Suppressor macrophage treated with lipopolysaccharide for 4 hours (primary cell): ENCODE measurements around the gene RASAL3.
"Not testable (repeated sequence)": the region's sequence is repeated elsewhere in the genome, so short reads cannot be mapped to it uniquely, and the experiment has no call there.

Source experiments
- DNase-seq: peaks from one replicate; pipeline ENCODE4 v3.0.0-alpha.2; 2020

Gene RASAL3

DNA sequence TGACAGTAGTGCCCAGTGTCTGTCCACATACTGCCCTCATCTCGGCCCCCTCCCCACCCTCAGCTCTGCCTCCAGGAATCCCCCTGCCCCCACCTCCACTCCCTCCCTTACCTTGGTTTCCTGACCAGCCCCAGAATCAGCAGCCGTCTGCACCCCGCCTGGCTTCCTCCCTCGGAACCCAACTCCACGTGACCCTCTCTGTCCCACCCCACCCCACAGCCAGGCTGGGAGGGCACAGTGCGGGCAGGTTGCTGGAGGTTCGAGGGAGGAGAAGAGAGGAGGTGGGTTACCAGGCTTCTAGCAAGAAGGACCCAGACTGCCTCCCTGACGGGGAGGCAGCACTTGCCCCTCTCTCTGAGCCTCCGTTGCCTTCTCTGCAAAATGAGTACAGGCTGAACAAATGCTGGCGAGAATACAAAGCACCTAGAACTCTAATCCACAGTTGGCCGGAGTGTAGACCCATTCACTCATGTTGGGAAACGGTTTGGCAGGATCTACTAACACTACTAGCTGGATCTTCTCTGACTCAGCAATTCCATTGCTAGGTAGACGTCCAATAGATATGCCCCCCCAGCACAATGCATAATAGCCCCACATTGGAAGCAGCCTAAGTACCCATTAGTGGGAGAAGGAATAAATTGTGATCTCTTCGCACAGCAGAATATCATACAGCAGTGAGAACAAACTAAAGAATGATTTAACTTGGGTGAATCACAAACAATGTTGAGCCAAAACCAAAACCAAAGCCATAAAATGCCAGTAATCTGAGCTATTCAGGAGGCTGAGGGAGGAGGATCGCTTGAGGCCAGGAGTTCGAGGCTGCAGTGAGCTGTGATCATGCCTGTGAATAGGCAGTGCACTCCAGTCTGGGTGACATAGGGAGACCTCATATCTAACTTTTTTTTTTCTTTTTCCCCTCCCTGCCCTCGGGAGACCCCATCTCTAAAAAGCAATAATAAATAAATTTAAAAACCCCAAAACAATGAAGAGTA is at the start of gene RASAL3:
TSS of gene RASAL3 (minus strand) at position 151 of the 992 bp plus-strand sequence. CDS start 186 bp downstream, outside the sequence.
- no peak for DNase-seq

DNA sequence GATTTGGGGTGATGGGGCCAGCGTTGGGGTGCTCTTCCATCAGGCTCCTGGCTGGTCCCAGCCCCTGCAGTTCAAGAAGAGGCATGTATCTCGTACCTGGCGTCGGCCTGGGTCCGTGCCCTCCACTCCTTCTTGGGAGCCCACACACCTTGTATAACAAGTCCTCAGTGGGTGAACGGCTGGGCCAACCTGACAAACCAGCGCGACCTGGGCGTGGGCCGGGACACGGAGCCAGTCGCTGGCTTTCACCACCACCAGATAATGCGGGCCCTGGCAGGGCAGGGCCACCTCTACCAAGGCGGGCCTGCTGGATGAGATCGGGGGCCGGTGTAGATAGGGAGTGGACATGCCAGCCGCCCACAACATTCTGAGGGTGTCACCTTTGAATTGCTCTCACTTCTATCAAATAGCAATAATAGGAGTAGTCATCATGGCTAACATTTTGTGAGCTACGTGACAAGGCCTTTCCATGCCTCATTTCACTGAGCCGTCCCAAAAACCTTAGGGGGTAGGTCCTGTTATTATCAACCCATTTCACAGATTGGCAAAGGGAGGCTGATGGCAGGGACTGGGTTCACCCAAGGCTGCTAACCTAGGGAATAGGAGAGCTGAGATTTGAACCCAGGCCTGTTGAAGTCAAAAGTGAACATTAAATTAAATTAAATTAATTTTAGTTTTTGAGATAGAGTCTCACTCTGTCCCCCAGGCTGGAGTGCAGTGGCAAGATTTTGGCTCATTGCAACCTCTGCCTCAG is 47.5 kb upstream of the RASAL3 start:
- no peak for DNase-seq

- no peak for DNase-seq
Measured at GRCh38 chr19:15508035-15508710, 43.8 kb upstream of the RASAL3 start, which contains the start of gene CYP4F22. Gene CYP4F22 (plus strand): TSS chr19:15508525. CDS start chr19:15525337, 16,812 bp downstream.

DNA sequence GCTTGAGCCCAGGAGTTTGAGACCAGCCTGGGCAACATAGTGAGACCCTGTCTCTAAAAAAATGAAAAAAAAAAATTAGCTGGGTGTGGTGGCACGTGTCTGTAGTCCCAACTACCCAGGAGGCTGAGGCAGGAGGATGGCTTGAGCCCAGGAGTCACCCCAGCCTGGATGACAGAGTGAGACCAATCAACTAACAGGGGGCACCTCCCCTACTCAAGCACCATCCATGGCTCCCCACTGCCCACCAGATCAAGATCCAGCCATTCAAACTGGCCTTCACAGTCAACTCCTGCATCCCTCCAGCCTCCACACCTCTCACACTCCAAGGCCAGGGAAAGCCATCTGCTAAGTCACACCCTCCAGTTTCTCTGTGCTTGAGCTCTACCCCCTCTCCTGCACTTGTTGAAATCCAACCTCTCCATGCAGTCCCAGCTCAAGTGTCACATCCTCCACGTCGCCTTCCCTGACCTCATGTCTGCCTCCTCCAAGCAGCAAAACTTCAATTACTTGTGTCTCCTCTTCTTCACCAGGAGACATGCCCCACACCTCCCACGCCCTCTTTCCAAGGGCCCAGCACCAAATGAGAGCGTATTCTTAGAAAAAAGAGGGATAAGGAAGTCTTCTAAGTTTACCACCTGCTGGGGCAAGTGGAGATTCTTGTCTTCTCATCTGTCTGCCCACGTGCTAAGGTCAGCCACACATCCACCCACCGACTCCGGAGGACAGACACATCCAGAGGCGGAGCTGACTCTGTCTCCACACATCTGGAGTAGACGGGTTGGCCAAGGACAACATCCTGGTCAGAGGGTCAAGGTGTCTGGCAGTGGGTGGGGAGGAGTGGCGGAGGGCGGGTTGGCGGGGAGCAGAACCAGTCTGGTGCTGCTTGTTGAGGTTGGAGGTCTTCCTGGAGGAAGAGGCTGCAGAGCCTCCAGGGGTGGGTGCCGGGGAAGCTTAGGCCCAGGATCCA is 43.0 kb upstream of the RASAL3 start:
- DNase-seq = no peak

DNA sequence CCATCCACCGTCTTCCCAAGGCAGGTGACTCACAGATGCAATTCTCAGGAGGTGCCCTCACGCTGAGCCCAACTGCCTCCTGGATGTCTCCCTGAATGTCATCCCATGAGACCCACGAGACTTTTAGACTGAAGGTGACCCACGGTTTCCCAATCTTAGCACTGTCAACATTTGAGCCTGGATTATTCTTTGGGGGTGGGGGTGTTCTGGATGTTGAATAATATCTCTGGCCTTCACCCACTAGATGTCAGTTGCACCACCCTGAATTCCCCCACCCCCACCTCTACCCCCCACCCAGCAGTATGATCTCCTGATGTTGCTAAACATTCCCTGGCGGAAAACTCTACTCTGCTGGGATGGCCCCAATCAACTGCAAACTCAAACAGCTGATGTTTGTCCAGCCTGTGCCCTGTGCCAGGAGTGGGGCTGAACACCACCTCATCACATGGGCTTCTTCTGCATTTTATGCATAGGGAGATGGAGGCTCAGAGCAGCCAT is 41.8 kb upstream of the RASAL3 start:
- no peak for DNase-seq

- DNase-seq = no peak
Measured at GRCh38 chr19:15502264-15502663, 37.9 kb upstream of the RASAL3 start.

DNA sequence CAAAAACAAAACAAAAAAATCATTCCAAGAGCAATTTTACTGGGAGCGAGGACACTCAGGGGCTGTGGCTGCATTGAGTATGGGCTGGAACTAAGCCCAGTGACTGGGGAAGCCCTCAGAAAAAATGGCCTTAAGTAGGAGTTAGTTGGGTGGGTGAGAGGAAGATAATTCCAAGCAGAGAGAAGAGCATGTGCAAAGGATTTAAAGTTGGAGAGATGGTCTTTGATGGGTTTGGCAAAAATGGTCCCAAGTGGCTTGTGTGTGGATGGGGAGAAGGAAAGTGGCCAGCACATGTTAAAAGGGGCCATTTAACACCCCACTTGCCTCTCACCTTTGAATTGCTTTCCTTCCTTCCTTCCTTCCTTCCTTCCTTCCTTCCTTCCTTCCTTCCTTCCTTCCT is 37.3 kb upstream of the RASAL3 start:
- no peak for DNase-seq

DNA sequence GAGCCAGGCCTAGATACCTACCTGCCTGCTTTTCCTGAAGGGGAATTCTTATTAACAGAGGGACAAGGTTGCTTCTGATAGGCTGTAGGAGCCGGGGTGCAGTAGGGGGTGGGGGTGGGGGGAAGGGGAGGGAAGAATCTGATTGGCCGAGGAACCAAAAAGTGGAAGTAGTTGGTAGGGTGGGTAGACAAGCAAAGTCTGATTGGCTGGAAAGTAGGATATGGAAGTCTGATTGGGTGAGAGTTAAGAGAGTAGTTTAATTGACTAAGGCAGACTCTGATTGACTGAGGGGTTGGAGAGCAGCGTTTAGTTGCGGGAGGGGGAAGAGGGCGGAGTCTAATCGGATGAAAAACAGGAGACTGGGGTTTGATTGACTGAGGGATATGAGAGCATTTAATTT is 34.6 kb upstream of the RASAL3 start:
- no peak for DNase-seq

GRCh38 chr19:15498156-15498858 is 34.0 kb upstream of the RASAL3 start:
- no peak for DNase-seq

DNA sequence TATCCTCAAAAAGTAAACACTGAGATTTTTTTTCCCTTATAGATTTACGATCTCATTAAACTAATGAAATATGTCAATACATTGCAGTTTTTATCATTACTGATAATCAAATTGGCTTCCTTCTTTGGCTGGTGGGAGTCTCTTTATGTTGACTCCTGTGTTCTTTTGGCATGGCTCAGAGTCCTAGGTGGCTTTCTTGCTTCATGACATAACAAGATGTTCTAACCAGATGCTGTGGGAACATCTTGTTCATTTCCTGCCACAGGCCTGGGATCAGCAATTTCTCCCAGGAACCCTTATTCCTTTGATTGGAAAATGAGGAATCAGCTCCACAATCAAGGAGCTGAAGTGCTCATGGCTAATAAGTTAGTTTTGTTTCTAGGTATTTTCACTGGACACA is 30.8 kb upstream of the RASAL3 start:
- no peak for DNase-seq

DNA sequence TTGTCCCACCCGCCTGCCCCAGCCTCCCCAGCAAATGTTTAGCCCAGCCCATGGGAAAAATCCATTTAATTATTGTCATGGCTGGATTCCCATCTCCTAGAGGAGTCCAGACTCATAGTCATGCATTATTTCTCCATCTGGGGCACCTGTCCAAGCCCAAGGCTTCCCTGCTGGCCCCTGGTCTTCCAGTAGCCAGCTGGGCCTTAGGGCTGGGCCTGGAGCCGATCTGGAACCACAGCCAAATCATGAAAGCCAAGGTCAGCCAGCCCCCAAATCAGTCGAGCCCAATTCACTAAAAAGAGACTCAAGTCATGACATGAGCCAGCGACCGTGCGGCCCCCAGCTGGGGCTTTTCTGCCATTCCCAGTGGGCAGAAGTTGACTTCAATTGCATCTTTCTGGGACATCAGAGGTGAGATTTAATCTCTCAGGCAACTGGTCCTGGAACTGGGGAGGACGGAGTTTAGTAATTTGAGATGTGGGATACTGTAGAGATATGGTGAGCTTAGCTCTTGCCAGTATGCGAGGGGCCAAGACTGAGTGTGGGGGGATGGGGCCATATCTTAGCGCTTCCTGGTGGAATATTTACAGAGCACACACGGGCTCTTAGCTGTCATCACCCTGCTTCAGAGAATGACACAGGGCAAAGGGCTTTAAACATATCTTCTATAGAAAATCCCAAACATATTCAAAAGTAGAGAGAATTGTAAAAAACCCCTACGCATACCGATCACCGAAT is 24.3 kb upstream of the RASAL3 start:
- no peak for DNase-seq

GRCh38 chr19:15487038-15487437 is 22.7 kb upstream of the RASAL3 start:
- no peak for DNase-seq

- DNase-seq = not testable (repeated sequence)
Measured at GRCh38 chr19:15485768-15486167, 21.4 kb upstream of the RASAL3 start.

DNA sequence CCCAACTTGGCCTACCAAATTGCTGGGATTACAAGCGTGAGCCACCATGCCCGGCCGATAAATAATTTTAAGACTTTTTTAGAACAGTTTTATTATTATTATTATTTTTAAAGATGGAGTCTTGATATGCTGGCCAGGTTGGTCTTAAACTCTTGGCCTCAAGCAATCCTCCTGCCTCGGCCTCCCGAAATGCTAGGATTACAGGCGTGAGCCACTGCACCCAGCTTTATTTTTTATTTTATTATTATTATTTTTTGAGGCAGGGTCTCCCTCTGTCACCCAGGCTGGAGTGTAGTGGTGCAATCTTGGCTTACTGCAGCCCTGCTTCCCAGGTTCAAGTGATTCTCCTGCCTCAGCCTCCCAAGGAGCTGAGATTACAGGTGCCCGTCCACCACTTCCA is 16.7 kb upstream of the RASAL3 start:
- DNase-seq = not testable (repeated sequence)

DNA sequence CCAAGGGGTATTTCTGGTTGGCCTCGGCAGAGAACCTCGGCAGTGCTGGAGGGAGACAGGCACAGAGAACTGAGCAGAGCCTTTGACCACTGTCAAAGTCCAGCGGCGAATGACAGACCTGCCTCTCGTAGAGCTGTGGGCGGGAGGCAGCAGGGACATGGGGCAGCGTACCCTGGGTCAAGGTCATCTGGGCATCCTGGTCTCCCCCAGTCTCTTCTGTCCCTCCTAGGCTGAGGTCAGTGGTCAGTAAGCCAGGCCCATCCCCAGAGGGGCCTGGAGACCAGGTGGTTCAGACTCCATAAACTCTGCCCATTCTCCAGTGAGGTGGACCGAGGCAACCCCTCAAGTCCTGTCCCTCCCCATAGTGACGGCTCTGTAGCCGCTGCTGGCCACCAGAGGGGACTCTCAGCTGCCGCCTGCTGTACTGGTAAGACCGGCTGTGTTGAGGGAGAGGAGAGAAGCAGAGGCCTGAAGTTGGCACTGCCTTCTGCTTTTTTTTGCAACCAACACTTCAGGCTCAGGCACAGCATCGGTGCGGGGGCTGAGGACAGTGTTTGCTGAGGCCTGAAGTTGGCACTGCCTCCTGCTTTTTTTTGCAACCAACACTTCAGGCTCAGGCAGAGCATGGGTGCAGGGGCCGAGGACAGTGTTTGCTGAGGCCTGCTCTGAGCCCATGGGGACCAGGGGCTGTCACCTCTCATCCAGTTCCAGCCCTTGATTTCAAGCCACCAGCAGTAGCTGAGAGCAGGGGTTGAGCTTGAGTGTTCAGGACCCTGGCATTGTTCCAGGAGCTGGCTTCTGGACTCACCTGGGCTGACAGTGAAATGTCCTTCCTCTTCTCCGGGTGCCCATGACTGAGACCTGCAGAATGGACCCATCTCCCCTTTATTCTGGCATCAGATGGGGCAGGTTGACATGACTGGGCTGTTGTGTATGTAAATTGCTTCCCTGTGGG is 15.3 kb upstream of the RASAL3 start, which contains the start of gene PGLYRP2:
TSS of gene PGLYRP2 (minus strand) at position 111 of the 955 bp plus-strand sequence. CDS start 130 bp downstream, outside the sequence.
- peak; percentile 60 for DNase-seq

DNA sequence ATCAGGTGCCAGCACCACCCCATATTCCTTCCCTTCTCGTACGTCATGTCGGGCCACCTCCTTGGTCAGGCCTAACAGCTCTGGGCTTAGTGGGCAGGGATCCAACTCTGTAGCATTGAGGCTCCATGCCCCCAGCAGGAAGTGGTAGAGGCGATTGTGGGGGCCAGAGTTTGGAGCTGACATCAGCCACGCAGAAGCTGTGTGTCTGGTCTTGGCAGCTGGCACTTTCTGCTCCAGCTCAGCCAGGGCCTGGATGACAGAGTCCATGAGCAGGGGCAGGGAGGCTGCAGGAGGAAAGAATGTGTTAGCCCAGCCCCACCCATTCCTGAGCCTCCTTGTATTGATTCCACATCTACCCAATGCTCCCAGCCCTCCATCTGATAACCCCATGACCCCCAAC is 12.0 kb upstream of the RASAL3 start:
- no peak for DNase-seq

DNA sequence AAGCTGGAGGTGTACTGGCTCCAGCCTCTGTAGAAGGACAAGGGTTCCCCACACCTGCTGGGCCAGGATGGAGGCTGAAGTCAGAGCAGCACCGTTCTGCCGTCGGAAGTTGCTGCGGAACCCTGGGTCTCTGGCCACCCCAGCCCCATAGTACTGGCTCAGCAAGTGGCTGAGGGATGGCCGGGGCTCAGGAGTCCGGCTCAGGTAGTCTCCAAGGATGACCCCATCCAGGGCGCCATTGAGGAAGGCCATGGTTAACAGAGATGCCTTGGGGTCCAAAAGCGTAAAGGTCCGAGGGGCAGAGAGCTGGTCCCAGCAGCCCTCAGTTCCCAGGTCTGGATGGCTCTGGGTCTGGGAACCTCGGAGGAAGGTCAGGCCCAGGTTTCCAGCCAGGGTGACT is 11.3 kb upstream of the RASAL3 start:
- DNase-seq = no peak

- DNase-seq = no peak
Measured at GRCh38 chr19:15475169-15475568, 10.8 kb upstream of the RASAL3 start.

DNA sequence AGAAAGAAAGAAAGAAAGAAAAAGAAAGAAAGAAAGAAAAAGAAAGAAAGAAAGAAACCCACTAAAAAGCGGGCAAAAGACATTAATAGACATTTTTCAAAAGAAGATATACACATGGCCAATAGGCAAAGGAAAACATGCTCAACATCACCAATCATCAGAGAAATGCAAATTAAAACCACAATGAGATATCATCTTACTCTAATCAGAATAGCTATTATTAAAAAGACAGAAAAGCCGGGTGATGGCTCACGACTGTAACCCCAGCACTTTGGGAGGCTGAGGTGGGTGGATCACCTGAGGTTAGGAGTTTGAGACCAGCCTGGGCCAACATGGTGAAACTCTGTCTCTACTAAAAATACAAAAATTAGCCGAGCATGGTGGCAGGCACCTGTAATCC is 9.5 kb upstream of the RASAL3 start:
- not testable (repeated sequence) for DNase-seq
